Epithelial cell of proximal tubule (primary cell): Measurements from ENCODE around the gene RNF2. TPM values are rescaled to one million over a fixed set of nuclear protein-coding genes. Genes with fewer than 3 reads are reported as not detected.

Experiments used
- DNase-seq: peaks from one replicate; pipeline ENCODE4 v3.0.0-alpha.2; 2011; ENCODE audit warnings: low read depth
- H3K4me3 ChIP-seq: 2 replicates; pipeline ENCODE4 v1.5.1; 2011; ENCODE audit warnings: low read depth, mild to moderate bottlenecking, low read length
- CTCF ChIP-seq: conservative IDR thresholded peaks from 2 replicates; pipeline ENCODE4 v1.5.1; 2012; ENCODE audit warnings: low read depth, mild to moderate bottlenecking, low read length
- total RNA-seq: library from RNA; depleted of rRNA; stranded (reverse); fragments of >200 nt; gene quantifications from 2 replicates; pipeline ENCODE4 v1.2.3, GENCODE V29; 2015

The RNF2 gene
- total RNA-seq, 1 donor from 2014 or later, result 12.3 TPM

GRCh38 chr1:185108321-185108720, 63.0 kb downstream of the RNF2 start:
- no peak for TF ChIP-seq CTCF
- no peak overlapping the region for H3K4me3 ChIP-seq
- no peak for DNase-seq

- H3K4me3 ChIP-seq, result no peak overlapping the region
- no peak for DNase-seq
- TF ChIP-seq CTCF, result no peak
These were observed 64.8 kb downstream of the RNF2 start for GRCh38 chr1:185110145-185110544.

GRCh38 chr1:185111873-185112272, 66.5 kb downstream of the RNF2 start:
- no peak for DNase-seq
- no peak overlapping the region for H3K4me3 ChIP-seq
- TF ChIP-seq CTCF, result no peak

- TF ChIP-seq CTCF, result no peak
- DNase-seq, result no peak
- H3K4me3 ChIP-seq, result no peak overlapping the region
These were observed 67.0 kb downstream of the RNF2 start for GRCh38 chr1:185112356-185112755.

GRCh38 chr1:185129708-185130107, 84.3 kb downstream of the RNF2 start:
- TF ChIP-seq CTCF, result no peak

GRCh38 chr1:185132534-185132933, 87.2 kb downstream of the RNF2 start:
- no peak for TF ChIP-seq CTCF
- DNase-seq, result no peak
- H3K4me3 ChIP-seq, result no peak overlapping the region

More at GRCh38 chr1:185129708-185130107, 84.3 kb downstream of the RNF2 start:
- no peak for DNase-seq
- no peak overlapping the region for H3K4me3 ChIP-seq

- DNase-seq, result no peak
- no peak for TF ChIP-seq CTCF
- no peak overlapping the region for H3K4me3 ChIP-seq
These were observed 92.7 kb downstream of the RNF2 start for GRCh38 chr1:185137896-185138545.
